PC-3 (cell line): ENCODE data around the gene TWIST2. TPM values are rescaled to one million over a fixed set of nuclear protein-coding genes. Genes with fewer than 3 reads are reported as not detected.

ENCODE experiments used
- ATAC-seq: fragments of 200-7000 bp; cut with Tn5 transposase; 2 replicates; pipeline ENCODE4 v1.9.1; 2020; ENCODE audit warnings: mild to moderate bottlenecking, moderate library complexity
- BruUV-seq: library from RNA; stranded (reverse); fragments of 400-500 nt; replicated peaks from 2 replicates; lab custom pipeline; 2021; lab: Mats Ljungman, UMichigan
- CTCF ChIA-PET: fragments of 300-600 bp; sonication (Branson Sonifier 250); formaldehyde crosslinking; loops from one replicate; lab custom pipeline; 2022; ENCODE audit warnings: antibody characterized with exemption; lab: Charles Lee
- POLR2A ChIA-PET: fragments of 300-600 bp; sonication (Branson Sonifier 250); formaldehyde crosslinking; loops from one replicate; lab custom pipeline; 2022; ENCODE audit warnings: antibody characterized with exemption; ENCODE audit not compliant: unreplicated experiment; lab: Charles Lee
- DNase-seq: peaks from one replicate; pipeline ENCODE4 v3.0.0-alpha.2; 2015
- H2AFZ ChIP-seq: fragments of 300-600 bp; sonication (generic); 2 replicates; pipeline ENCODE4 v1.6.0; 2016; ENCODE audit warnings: antibody characterized with exemption, low read length
- H3F3A ChIP-seq: fragments of 300-600 bp; sonication (generic); one replicate; pipeline ENCODE4 v1.6.0; 2017; ENCODE audit warnings: antibody characterized with exemption, low read length, control low read depth, mild to moderate bottlenecking; ENCODE audit not compliant: unreplicated experiment
- H3K27ac ChIP-seq: fragments of 300-600 bp; sonication (generic); 2 replicates; pipeline ENCODE4 v1.5.1; 2016; ENCODE audit warnings: mild to moderate bottlenecking, low read length
- H3K27me3 ChIP-seq: fragments of 300-600 bp; sonication (generic); 2 replicates; pipeline ENCODE4 v1.6.1; 2016; ENCODE audit warnings: low read length, mixed read lengths
- H3K36me3 ChIP-seq: fragments of 300-600 bp; sonication (generic); 2 replicates; pipeline ENCODE4 v1.6.1; 2016; ENCODE audit warnings: low read depth, mixed run types, low read length, mixed read lengths
- H3K4me1 ChIP-seq: fragments of 300-600 bp; sonication (generic); 2 replicates; pipeline ENCODE4 v1.5.1; 2016; ENCODE audit warnings: low read length; ENCODE audit not compliant: insufficient read depth
- H3K4me2 ChIP-seq: fragments of 300-600 bp; sonication (generic); 2 replicates; pipeline ENCODE4 v1.6.0; 2016; ENCODE audit warnings: low read length
- H3K4me3 ChIP-seq: fragments of 300-600 bp; sonication (generic); 2 replicates; pipeline ENCODE4 v1.5.1; 2016; ENCODE audit warnings: mild to moderate bottlenecking, low read length, mixed read lengths
- H3K79me2 ChIP-seq: fragments of 300-600 bp; sonication (generic); 2 replicates; pipeline ENCODE4 v1.6.1; 2017; ENCODE audit warnings: low read length, mixed read lengths
- H3K9ac ChIP-seq: fragments of 300-600 bp; sonication (generic); 2 replicates; pipeline ENCODE4 v1.6.0; 2016; ENCODE audit warnings: mild to moderate bottlenecking, low read length
- H3K9me2 ChIP-seq: fragments of 300-600 bp; sonication (generic); replicated peaks from 2 replicates; pipeline ENCODE4 v1.6.1; 2016; ENCODE audit warnings: mixed run types, low read length, mixed read lengths
- H3K9me3 ChIP-seq: fragments of 300-600 bp; sonication (generic); 2 replicates; pipeline ENCODE4 v1.6.1; 2016; ENCODE audit warnings: low read length, mixed read lengths
- H4K20me1 ChIP-seq: fragments of 300-600 bp; sonication (generic); 2 replicates; pipeline ENCODE4 v1.6.1; 2016; ENCODE audit warnings: low read length, mixed read lengths
- EZH2 ChIP-seq: fragments of 300-600 bp; sonication (generic); IDR thresholded peaks from one replicate; pipeline ENCODE4 v1.6.1; 2017; ENCODE audit warnings: antibody characterized with exemption, mild to moderate bottlenecking, low read length; ENCODE audit not compliant: unreplicated experiment
- EZH2phosphoT487 ChIP-seq: fragments of 300-600 bp; sonication (generic); IDR thresholded peaks from 2 replicates; pipeline ENCODE4 v1.6.1; 2018; ENCODE audit warnings: mild to moderate bottlenecking, antibody characterized with exemption, low read length, borderline replicate concordance
- intact Hi-C: fragments of 100-400 bp; cut with micrococcal nuclease; formaldehyde crosslinking; loops from 2 replicates; pipeline ENCODE4 v1.9.0; 2023
- total RNA-seq: library from RNA; depleted of rRNA; stranded (reverse); fragments of >200 nt; gene quantifications from 2 replicates; pipeline ENCODE4 v1.2.3, GENCODE V29; 2014
- TF ChIP-seq, protein P1 (sequence below): fragments of 300-600 bp; sonication (generic); conservative IDR thresholded peaks from 2 replicates; pipeline ENCODE4 v1.5.1; 2017; ENCODE audit warnings: antibody characterized with exemption, low read depth, mild to moderate bottlenecking, low read length

Gene TWIST2
- total RNA-seq, 1 experiment from 2014 or later, result 4.4 TPM

DNA sequence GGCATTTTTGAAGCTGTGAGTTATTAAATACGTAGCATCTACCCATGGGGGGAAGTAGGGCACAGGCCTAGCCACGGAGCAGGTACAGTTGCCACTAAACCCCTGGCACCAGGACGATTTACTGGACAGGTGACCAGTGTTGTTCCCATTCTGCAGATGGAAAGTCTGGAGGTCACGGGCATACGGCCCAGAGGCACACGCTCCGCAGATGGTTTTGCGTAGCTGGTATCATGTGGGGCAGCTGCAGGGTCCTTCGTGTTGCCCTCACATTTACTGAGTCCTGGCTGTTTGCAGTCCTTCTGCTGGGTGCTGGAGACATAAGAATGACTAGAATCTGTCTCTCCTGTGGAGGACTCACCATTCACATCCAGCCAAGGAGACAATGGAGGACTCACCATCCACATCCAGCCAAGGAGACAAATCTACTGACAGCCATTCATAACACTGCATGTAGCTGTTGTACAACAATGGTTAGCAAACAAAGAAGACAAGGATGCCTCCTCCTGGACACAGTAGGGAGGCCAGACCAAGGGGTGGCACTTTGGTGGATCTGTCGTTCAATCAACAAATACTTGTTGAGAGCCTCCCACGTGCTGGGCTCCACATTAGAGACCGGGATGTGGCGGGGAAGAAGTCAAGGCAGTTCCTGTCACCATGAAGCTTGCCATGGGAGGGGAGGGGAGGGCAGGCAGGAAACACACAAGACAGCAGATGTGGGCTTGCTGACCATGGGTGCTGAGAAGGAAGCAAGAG lies 24.9 kb downstream of the TWIST2 start:
- ChIA-PET CTCF (no interaction called here), POLR2A (no interaction called here)

DNA sequence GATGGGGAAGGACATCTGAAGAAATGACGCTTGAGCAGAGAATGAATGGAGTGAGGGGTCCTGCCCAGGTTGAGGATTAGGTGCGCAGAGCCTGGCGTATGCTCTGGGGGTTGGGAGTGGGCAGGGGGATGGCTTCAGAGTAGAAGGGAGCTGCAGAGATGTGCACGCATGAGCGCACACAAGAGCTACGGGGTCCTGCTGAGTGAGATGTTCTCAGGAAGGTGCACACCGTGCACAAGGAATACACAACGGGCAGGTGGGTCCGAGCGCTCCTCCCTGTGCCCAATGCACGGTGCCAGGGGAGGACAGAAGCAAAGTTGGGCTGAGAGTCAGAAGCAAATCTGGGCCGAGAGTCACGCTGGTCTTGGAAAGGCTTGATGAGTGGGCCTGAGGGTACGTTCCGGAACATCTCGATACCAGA lies 25.5 kb downstream of the TWIST2 start:
- H3K9ac ChIP-seq, result no peak overlapping the region
- no peaks in the 10 kb centered on the region for H3F3A ChIP-seq
- H3K79me2 ChIP-seq, result no peaks in the 10 kb centered on the region
- no peaks in the 10 kb centered on the region for H4K20me1 ChIP-seq
- no peak for TF ChIP-seq EZH2
- TF ChIP-seq, protein P1, sequence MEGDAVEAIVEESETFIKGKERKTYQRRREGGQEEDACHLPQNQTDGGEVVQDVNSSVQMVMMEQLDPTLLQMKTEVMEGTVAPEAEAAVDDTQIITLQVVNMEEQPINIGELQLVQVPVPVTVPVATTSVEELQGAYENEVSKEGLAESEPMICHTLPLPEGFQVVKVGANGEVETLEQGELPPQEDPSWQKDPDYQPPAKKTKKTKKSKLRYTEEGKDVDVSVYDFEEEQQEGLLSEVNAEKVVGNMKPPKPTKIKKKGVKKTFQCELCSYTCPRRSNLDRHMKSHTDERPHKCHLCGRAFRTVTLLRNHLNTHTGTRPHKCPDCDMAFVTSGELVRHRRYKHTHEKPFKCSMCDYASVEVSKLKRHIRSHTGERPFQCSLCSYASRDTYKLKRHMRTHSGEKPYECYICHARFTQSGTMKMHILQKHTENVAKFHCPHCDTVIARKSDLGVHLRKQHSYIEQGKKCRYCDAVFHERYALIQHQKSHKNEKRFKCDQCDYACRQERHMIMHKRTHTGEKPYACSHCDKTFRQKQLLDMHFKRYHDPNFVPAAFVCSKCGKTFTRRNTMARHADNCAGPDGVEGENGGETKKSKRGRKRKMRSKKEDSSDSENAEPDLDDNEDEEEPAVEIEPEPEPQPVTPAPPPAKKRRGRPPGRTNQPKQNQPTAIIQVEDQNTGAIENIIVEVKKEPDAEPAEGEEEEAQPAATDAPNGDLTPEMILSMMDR, result no peak
- no peak overlapping the region for H2AFZ ChIP-seq
- no peak overlapping the region for H3K4me3 ChIP-seq
- no TSS peak for BruUV-seq
- H3K27ac ChIP-seq, result no peak overlapping the region
- H3K36me3 ChIP-seq, result no peaks in the 10 kb centered on the region
- ATAC-seq (no peak), DNase-seq (no peak)
- no peaks in the 10 kb centered on the region for H3K4me1 ChIP-seq
- H3K4me2 ChIP-seq, result no peak overlapping the region
- intact Hi-C loops, result no loop called here
- no peaks in the 10 kb centered on the region for H3K27me3 ChIP-seq
- POLR2A ChIA-PET, result no interaction called here
- CTCF ChIA-PET, result no interaction called here
- no peaks in the 10 kb centered on the region for H3K9me3 ChIP-seq
- no peaks in the 10 kb centered on the region for H3K9me2 ChIP-seq

More for the DNA sequence above, 24.9 kb downstream of the TWIST2 start:
- TF ChIP-seq EZH2, result no peak
- TF ChIP-seq, protein P1, result no peak
- TF ChIP-seq EZH2phosphoT487, result no peak
- Histone ChIP-seq H3K9me3 (no peaks in the 10 kb centered on the region), H3K9me2 (no peaks in the 10 kb centered on the region), H2AFZ (no peak overlapping the region), H3F3A (no peaks in the 10 kb centered on the region), H3K4me3 (no peak overlapping the region), H4K20me1 (no peaks in the 10 kb centered on the region), H3K4me1 (no peaks in the 10 kb centered on the region), H3K27ac (no peak overlapping the region), H3K4me2 (no peak overlapping the region), H3K79me2 (no peaks in the 10 kb centered on the region), H3K27me3 (no peaks in the 10 kb centered on the region), H3K36me3 (no peaks in the 10 kb centered on the region), H3K9ac (no peak overlapping the region)
- DNase-seq, result no peak
- BruUV-seq, result no TSS peak
- intact Hi-C loops, result no loop called here
- no peak for ATAC-seq

GRCh38 chr2:238873841-238874240 lies 26.0 kb downstream of the TWIST2 start:
- Histone ChIP-seq H3K9ac (no peak overlapping the region), H3K27me3 (no peaks in the 10 kb centered on the region), H4K20me1 (no peaks in the 10 kb centered on the region), H3K4me3 (no peak overlapping the region), H3K79me2 (no peaks in the 10 kb centered on the region), H3K4me2 (no peak overlapping the region), H3K9me2 (no peaks in the 10 kb centered on the region), H3F3A (no peaks in the 10 kb centered on the region), H2AFZ (no peak overlapping the region), H3K4me1 (no peaks in the 10 kb centered on the region), H3K9me3 (no peaks in the 10 kb centered on the region), H3K36me3 (no peaks in the 10 kb centered on the region), H3K27ac (no peak overlapping the region)
- intact Hi-C loops, result loop anchor here (2.0 kb wide), 1 partner anchor 85 kb away; no protein-coding TSS in a partner anchor
- DNase-seq (no peak), ATAC-seq (no peak)
- POLR2A ChIA-PET, result no interaction called here
- no TSS peak for BruUV-seq
- CTCF ChIA-PET, result no interaction called here
- TF ChIP-seq, protein P1, result no peak
- TF ChIP-seq EZH2, result no peak
- TF ChIP-seq EZH2phosphoT487, result no peak
